ENCODE data around the gene SOX9. TPM values are rescaled to one million over a fixed set of nuclear protein-coding genes. Genes with fewer than 3 reads are reported as not detected.

SOX9 gene
- total RNA-seq, 1 donor, result 6.5 TPM

- no peaks in the 10 kb centered on the region for H3K36me3 ChIP-seq (ENCODE audit: insufficient read depth, low read length)
- peaks cover 32% of the 10 kb centered on the region for H3K27me3 ChIP-seq (ENCODE audit: insufficient read depth, low read length)
- no peak overlapping the region for H3K27ac ChIP-seq (ENCODE audit: low read depth, low read length)
- H3K4me3 ChIP-seq (ENCODE audit: insufficient read depth, low read length), result no peak overlapping the region
- DNase-seq (ENCODE audit: insufficient read length, low spot score, missing footprints), result no peak
- no peaks in the 10 kb centered on the region for H3K9me3 ChIP-seq (ENCODE audit: low read depth, low read length)
- peaks cover 13% of the 10 kb centered on the region for H3K4me1 ChIP-seq (ENCODE audit: insufficient read depth, low read length)
- no peaks in the 10 kb centered on the region for H4K20me1 ChIP-seq (ENCODE audit: insufficient read depth, low read length)
- H2AFZ ChIP-seq (ENCODE audit: low read length), result peak overlapping the region; percentile 60
- TF ChIP-seq CTCF (IDR thresholded peaks at IDR 0.05; ENCODE audit: extremely low read depth, low read depth, low read length), result no peak
- no peak overlapping the region for H3K4me2 ChIP-seq (ENCODE audit: insufficient read depth, low read length)
- no peaks in the 10 kb centered on the region for H3K79me2 ChIP-seq (ENCODE audit: insufficient read depth, low read length)
These were observed 7.1 kb upstream of the SOX9 start for GRCh38 chr17:72113751-72114150.

GRCh38 chr17:72115781-72116525, 4.9 kb upstream of the SOX9 start:
- Histone ChIP-seq H3K9me3 (ENCODE audit: low read depth, low read length) (no peaks in the 10 kb centered on the region), H2AFZ (ENCODE audit: low read length) (no peak overlapping the region), H3K79me2 (ENCODE audit: insufficient read depth, low read length) (no peaks in the 10 kb centered on the region), H3K4me3 (ENCODE audit: insufficient read depth, low read length) (no peak overlapping the region), H3K4me2 (ENCODE audit: insufficient read depth, low read length) (no peak overlapping the region), H3K27ac (ENCODE audit: low read depth, low read length) (no peak overlapping the region), H3K27me3 (ENCODE audit: insufficient read depth, low read length) (peaks cover 44% of the 10 kb centered on the region), H4K20me1 (ENCODE audit: insufficient read depth, low read length) (no peaks in the 10 kb centered on the region), H3K4me1 (ENCODE audit: insufficient read depth, low read length) (peaks cover 19% of the 10 kb centered on the region), H3K36me3 (ENCODE audit: insufficient read depth, low read length) (no peaks in the 10 kb centered on the region)
- DNase-seq (ENCODE audit: insufficient read length, low spot score, missing footprints), result no peak
- TF ChIP-seq CTCF (IDR thresholded peaks at IDR 0.05; ENCODE audit: extremely low read depth, low read depth, low read length), result no peak

DNA sequence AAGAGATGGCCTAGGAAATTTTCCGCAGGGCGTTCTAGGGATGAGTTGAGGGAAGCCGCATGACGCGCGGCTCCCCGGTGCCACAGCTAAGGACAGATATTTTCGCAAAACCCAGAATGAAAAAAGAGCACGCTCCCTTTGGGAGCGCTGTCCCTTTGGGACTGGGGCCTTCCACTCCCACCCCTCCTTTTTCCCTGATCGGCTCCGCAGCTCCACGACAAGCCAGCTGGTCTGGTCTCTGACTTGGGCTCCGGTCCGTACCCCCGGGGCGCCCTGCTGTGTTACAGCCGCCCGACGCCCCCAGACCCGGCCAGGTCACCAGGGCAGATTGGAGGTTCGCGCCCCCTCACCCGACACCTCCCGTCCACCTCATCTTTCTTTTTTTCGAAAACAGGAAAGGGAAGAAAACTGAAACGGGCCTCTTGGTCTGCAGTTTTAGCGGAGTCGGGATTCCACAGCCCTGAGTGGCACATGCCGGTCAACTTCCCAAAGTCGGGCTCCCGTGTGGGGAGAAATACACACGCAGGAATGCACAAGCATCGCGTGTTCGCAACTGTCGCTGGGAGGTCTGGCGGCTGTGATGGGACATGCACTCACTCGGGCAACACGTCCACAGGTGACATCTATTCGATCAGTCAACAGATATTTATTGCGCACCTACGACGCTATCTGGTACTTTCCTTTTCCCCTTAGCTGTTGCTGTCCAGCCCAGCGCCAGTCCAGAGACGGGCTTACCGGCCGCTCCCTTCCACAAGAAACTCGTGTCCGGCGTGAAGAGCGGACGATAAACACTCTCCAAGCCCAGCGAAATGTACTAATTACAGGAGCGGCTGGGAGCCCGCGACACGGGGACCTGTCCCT, 3.9 kb upstream of the SOX9 start:
- Histone ChIP-seq H4K20me1 (ENCODE audit: insufficient read depth, low read length) (no peaks in the 10 kb centered on the region), H3K27ac (ENCODE audit: low read depth, low read length) (no peak overlapping the region), H2AFZ (ENCODE audit: low read length) (peak overlapping the region; percentile 86), H3K4me1 (ENCODE audit: insufficient read depth, low read length) (peaks cover 19% of the 10 kb centered on the region), H3K79me2 (ENCODE audit: insufficient read depth, low read length) (peaks cover 6% of the 10 kb centered on the region), H3K4me2 (ENCODE audit: insufficient read depth, low read length) (peak overlapping the region; percentile 92), H3K4me3 (ENCODE audit: insufficient read depth, low read length) (peak overlapping the region; percentile 71), H3K36me3 (ENCODE audit: insufficient read depth, low read length) (no peaks in the 10 kb centered on the region), H3K9me3 (ENCODE audit: low read depth, low read length) (no peaks in the 10 kb centered on the region), H3K27me3 (ENCODE audit: insufficient read depth, low read length) (peaks cover 44% of the 10 kb centered on the region)
- TF ChIP-seq CTCF (IDR thresholded peaks at IDR 0.05; ENCODE audit: extremely low read depth, low read depth, low read length), result no peak
- peak; percentile 77 for DNase-seq (ENCODE audit: insufficient read length, low spot score, missing footprints)
